GM12878 (cell line): ENCODE results near the gene SLC16A9. TPM values are rescaled to one million over a fixed set of nuclear protein-coding genes. Genes with fewer than 3 reads are reported as not detected.

Experiments
- ATAC-seq: fragments of 200-7000 bp; cut with Tn5 transposase; 3 replicates; pipeline ENCODE4 v1.9.1; 2020; ENCODE audit warnings: mild to moderate bottlenecking, moderate library complexity
- BruUV-seq: library from RNA; stranded (reverse); fragments of 400-500 nt; replicated peaks from 2 replicates; lab custom pipeline; 2021; lab: Mats Ljungman, UMichigan
- CTCF ChIA-PET: fragments of 300-600 bp; sonication (Branson Sonifier 250); formaldehyde crosslinking; extraction: SDS; loops from one replicate; lab custom pipeline; 2021; ENCODE audit warnings: inconsistent platforms; lab: Yijun Ruan, JAX
- POLR2A ChIA-PET: fragments of 350-600 bp; formaldehyde crosslinking; extraction: SDS; loops from one replicate; lab custom pipeline; 2021; ENCODE audit warnings: inconsistent platforms; lab: Charles Lee
- RAD21 ChIA-PET: fragments of 300-600 bp; sonication (Branson Sonifier 250); formaldehyde crosslinking; loops from one replicate; lab custom pipeline; 2023; ENCODE audit warnings: antibody characterized with exemption; ENCODE audit not compliant: unreplicated experiment; lab: Charles Lee
- SMC1A ChIA-PET: fragments of 300-600 bp; sonication (Branson Sonifier 250); formaldehyde crosslinking; loops from one replicate; lab custom pipeline; 2023; ENCODE audit not compliant: unreplicated experiment, uncharacterized antibody; lab: Charles Lee
- DNase-seq: peaks from one replicate; pipeline ENCODE4 v3.0.0-alpha.2; 2011; ENCODE audit warnings: low read depth, low spot score
- FAIRE-seq: peaks from 3 replicates; lab custom pipeline; 2011; peaks lifted over from hg19 to GRCh38; lab: Jason Lieb, UNC
- H2AFZ ChIP-seq: 2 replicates; pipeline ENCODE4 v1.6.0; 2011; ENCODE audit warnings: low read depth, low read length, control low read depth; ENCODE audit not compliant: control insufficient read depth
- H3K27ac ChIP-seq: 2 replicates; pipeline ENCODE4 v1.5.1; 2011; ENCODE audit warnings: control low read depth; ENCODE audit not compliant: control insufficient read depth, insufficient read depth
- H3K27me3 ChIP-seq, 2 experiments: replicated peaks in 1 of 2; 2 replicates each; pipeline versions ENCODE4 v1.6.0 to v1.6.1; 2011; ENCODE audit warnings: low read length in 1 of 2; ENCODE audit not compliant: control insufficient read depth in 2 of 2, insufficient read depth in 2 of 2
- H3K36me3 ChIP-seq, 2 experiments: 2 replicates each; pipeline ENCODE4 v1.5.1; 2011; ENCODE audit warnings: low read length in 1 of 2; ENCODE audit not compliant: control insufficient read depth in 2 of 2, insufficient read depth in 2 of 2
- H3K4me1 ChIP-seq: 2 replicates; pipeline ENCODE4 v1.6.1; 2011; ENCODE audit warnings: mild to moderate bottlenecking, low read length, moderate library complexity, mixed read lengths; ENCODE audit not compliant: control insufficient read depth, insufficient read depth
- H3K4me2 ChIP-seq: 2 replicates; pipeline ENCODE4 v1.6.0; 2011; ENCODE audit warnings: control low read depth; ENCODE audit not compliant: control insufficient read depth, insufficient read depth
- H3K4me3 ChIP-seq: fragments of 200-600 bp; sonication (generic); 2 replicates; pipeline ENCODE4 v1.5.1; 2016
- H3K79me2 ChIP-seq: 2 replicates; pipeline ENCODE4 v1.6.0; 2011; ENCODE audit warnings: low read length; ENCODE audit not compliant: control insufficient read depth, insufficient read depth
- H3K9ac ChIP-seq: 2 replicates; pipeline ENCODE4 v1.8.0; 2011; ENCODE audit warnings: low read length, control low read depth, mixed read lengths; ENCODE audit not compliant: control insufficient read depth, insufficient read depth
- H3K9me3 ChIP-seq: replicated peaks from 3 replicates; pipeline ENCODE4 v1.5.1; 2011; ENCODE audit warnings: mild to moderate bottlenecking, low read length; ENCODE audit not compliant: control insufficient read depth, insufficient read depth
- H4K20me1 ChIP-seq: 2 replicates; pipeline ENCODE4 v1.6.0; 2011; ENCODE audit not compliant: control insufficient read depth, insufficient read depth
- CTCF ChIP-seq, 3 experiments: IDR thresholded peaks in 2 of 3; conservative IDR thresholded peaks in 1 of 3; 2 replicates each; pipeline ENCODE4 v1.5.1; 2011; ENCODE audit warnings: low read depth in 3 of 3, low read length in 3 of 3, mild to moderate bottlenecking in 3 of 3, control low read depth in 2 of 3, moderate library complexity in 2 of 3, inconsistent platforms in 1 of 3, mixed read lengths in 1 of 3; ENCODE audit not compliant: control insufficient read depth in 2 of 3, insufficient read depth in 1 of 3; ENCODE audit errors: extremely low read depth in 1 of 3
- ELK1 ChIP-seq: IDR thresholded peaks from 2 replicates; pipeline ENCODE4 v1.6.1; 2012; ENCODE audit warnings: low read depth, low read length, improper control_type of control experiment
- FOXK2 ChIP-seq: fragments of 450-650 bp; IDR thresholded peaks from 2 replicates; pipeline ENCODE4 v1.6.1; 2017; ENCODE audit warnings: mild to moderate bottlenecking, moderate library complexity
- IKZF1 ChIP-seq: fragments of 450-650 bp; conservative IDR thresholded peaks from 2 replicates; pipeline ENCODE4 v1.6.1; 2017; ENCODE audit warnings: antibody characterized with exemption, mild to moderate bottlenecking
- KLF5 ChIP-seq: fragments of 450-650 bp; IDR thresholded peaks from 2 replicates; pipeline ENCODE4 v1.6.1; 2014; ENCODE audit warnings: mild to moderate bottlenecking; ENCODE audit not compliant: partially characterized antibody
- MTA2 ChIP-seq: fragments of 450-650 bp; IDR thresholded peaks from 2 replicates; pipeline ENCODE4 v1.6.1; 2016; ENCODE audit warnings: low read depth, mild to moderate bottlenecking, moderate library complexity
- RAD21 ChIP-seq: IDR thresholded peaks from 2 replicates; pipeline ENCODE4 v1.6.1; 2011; ENCODE audit warnings: mild to moderate bottlenecking, low read depth, low read length, moderate library complexity; ENCODE audit not compliant: insufficient read depth
- SMC3 ChIP-seq: IDR thresholded peaks from 2 replicates; pipeline ENCODE4 v1.6.1; 2011; ENCODE audit warnings: low read length, improper control_type of control experiment, borderline replicate concordance
- SREBF1 ChIP-seq: IDR thresholded peaks from 2 replicates; pipeline ENCODE4 v1.6.1; 2012; ENCODE audit warnings: mild to moderate bottlenecking, low read length
- TAF1 ChIP-seq: IDR thresholded peaks from 2 replicates; pipeline ENCODE4 v1.6.1; 2011; ENCODE audit warnings: mild to moderate bottlenecking, low read depth, low read length, borderline replicate concordance
- YBX1 ChIP-seq: fragments of 450-650 bp; IDR thresholded peaks from 2 replicates; pipeline ENCODE4 v1.6.1; 2016; ENCODE audit warnings: antibody characterized with exemption
- YY1 ChIP-seq: IDR thresholded peaks from 2 replicates; pipeline ENCODE4 v1.6.1; 2011; ENCODE audit warnings: low read depth, mild to moderate bottlenecking, low read length
- WGBS: methylation state at CpG from one replicate; pipeline ENCODE4 v1.1.6; 2016; ENCODE audit warnings: low lambda C conversion rate; ENCODE audit not compliant: insufficient replicate concordance, insufficient coverage; ENCODE audit errors: missing lambda C conversion rate; 5-methylcytosine and 5-hydroxymethylcytosine counted together
- in situ Hi-C: fragments of 300-500 bp; cut with MboI; formaldehyde crosslinking; loops from 9 replicates; pipeline ENCODE4 v1.14.3; 2018; ENCODE audit warnings: mixed read lengths
- intact Hi-C: fragments of 100-400 bp; cut with micrococcal nuclease; formaldehyde crosslinking; loops from one replicate; pipeline ENCODE4 v1.14.2; 2022; ENCODE audit not compliant: unreplicated experiment
- polyA plus RNA-seq, 11 experiments: library from polyadenylated mRNA; depleted of rRNA in 4 of 11; unstranded in 6 of 11; stranded (reverse) in 5 of 11; fragments of >200 nt; fragmentation: Nextera tagmentation in 4 of 11; fragmentation: Illumina TruSeq in 1 of 11; extraction: Ambion mirVana in 4 of 11; extraction: Trizol in 1 of 11; gene quantifications; 1 replicate in 1 of 11; 2 replicates in 10 of 11; pipeline versions ENCODE4 v1.2.1 to v1.2.3, GENCODE V29; 2011 to 2016; ENCODE audit warnings: inconsistent platforms in 2 of 11, missing spikeins in 2 of 11, low read depth in 1 of 11
- total RNA-seq, 4 experiments: library from RNA; depleted of rRNA in 3 of 4; stranded (reverse); fragments of >200 nt in 3 of 4; fragmentation: Illumina TruSeq in 1 of 4; extraction: Trizol in 1 of 4; gene quantifications; 2 replicates each; pipeline versions ENCODE4 v1.2.1 to v1.2.3, GENCODE V29; 2013 to 2021

The SLC16A9 gene
- total and polyA plus RNA-seq, 10 of the 15 experiments (the other 5 are each of a cell fraction or from before 2014, with no cell fraction given), result 0.86 to 6.2 (median 4.3) TPM

- Histone ChIP-seq H3K36me3 (no peaks in the 10 kb centered on the region), H3K9ac (no peak overlapping the region), H2AFZ (peak overlapping the region; percentile 13), H3K27ac (no peak overlapping the region), H3K4me3 (no peak overlapping the region), H3K9me3 (no peaks in the 10 kb centered on the region; the same call in 2 of the 3 replicates), H4K20me1 (no peaks in the 10 kb centered on the region), H3K79me2 (no peaks in the 10 kb centered on the region), H3K4me2 (no peak overlapping the region), H3K27me3 (no peaks in the 10 kb centered on the region), H3K4me1 (no peaks in the 10 kb centered on the region; the same call in 1 of the 2 replicates)
- ChIA-PET SMC1A (interaction anchor here (0.6 to 2.0 kb wide), 26 partner anchors 8 to 815 kb away, joined by 3 to 22 read pairs (median 4); no protein-coding TSS in a partner anchor), POLR2A (no interaction called here), CTCF (interaction anchor here (0.6 to 8.7 kb wide), 36 partner anchors 9 to 843 kb away, joined by 3 to 81 read pairs (median 4); partner anchors contain the start of gene CCDC6), RAD21 (interaction anchor here (0.6 to 1.9 kb wide), 19 partner anchors 15 to 724 kb away, joined by 3 to 9 read pairs (median 4); partner anchors contain the start of gene CCDC6)
- WGBS, result 19% methylated on average over 8 of the region's 8 CpGs
- intact Hi-C loops (loop anchor here (1.0 to 5.0 kb wide), 9 partner anchors 50 to 1021 kb away; partner anchors contain the start of gene CCDC6), in situ Hi-C loops (loop anchor here (5.0 to 10.0 kb wide), 5 partner anchors 181 to 809 kb away; no protein-coding TSS in a partner anchor)
- ATAC-seq (peak; percentile 96), DNase-seq (peak; percentile 35), FAIRE-seq (peak; percentile 81)
- BruUV-seq, result no TSS peak
- TF ChIP-seq SREBF1, result no peak
- TF ChIP-seq YY1, result peak; percentile 95
- no peak for TF ChIP-seq FOXK2
- no peak for TF ChIP-seq KLF5
- no peak for TF ChIP-seq YBX1
- 0 out of 2 replicates have a peak, but pooled peaks have one; percentile 20 for TF ChIP-seq TAF1
- no peak for TF ChIP-seq IKZF1
- peak; percentile 100 for TF ChIP-seq RAD21
- peak; percentile 97 for TF ChIP-seq SMC3
- peak; percentile 66 to 93 (median 80); a peak in 5 of 6 replicates for TF ChIP-seq CTCF (IDR thresholded peaks at IDR 0.05 in 2 of 3, conservative IDR thresholded peaks at IDR 0.05 in 1 of 3; ENCODE audit: control insufficient read depth in 2 of 3, extremely low read depth in 1 of 3, insufficient read depth in 1 of 3, low read depth in 3 of 3, low read length in 3 of 3)
- TF ChIP-seq MTA2, result no peak
- TF ChIP-seq ELK1, result no peak
These were observed 83.7 kb downstream of the SLC16A9 start for GRCh38 chr10:59625721-59626522.
